T-cell (primary cell): ENCODE data around the gene ADARB2. TPM values are rescaled to one million over a fixed set of nuclear protein-coding genes. Genes with fewer than 3 reads are reported as not detected.

Source experiments
- ATAC-seq, 4 experiments: fragments of 200-7000 bp in 3 of 4; fragments of 150-1000 bp in 1 of 4; cut with Tn5 transposase; replicated peaks in 1 of 4; 1 replicate in 3 of 4; 2 replicates in 1 of 4; pipeline ENCODE4 v1.10.0; 2021; ENCODE audit warnings: moderate library complexity in 3 of 4, mild to moderate bottlenecking in 2 of 4, moderate number of reproducible peaks in 1 of 4
- CTCF ChIA-PET, 2 donors: fragments of 300-600 bp; sonication (Branson Sonifier 250); formaldehyde crosslinking; loops; one replicate each; lab custom pipeline; 2022; ENCODE audit warnings: antibody characterized with exemption in 2 of 2; lab: Charles Lee
- POLR2A ChIA-PET, 2 donors: fragments of 300-600 bp; sonication (Branson Sonifier 250); formaldehyde crosslinking; loops; one replicate each; lab custom pipeline; 2022; ENCODE audit warnings: antibody characterized with exemption in 2 of 2; lab: Charles Lee
- DNase-seq, 35 experiments: peaks; one replicate each; pipeline versions ENCODE4 v3.0.0 to v3.0.0-alpha.2; 2013 to 2023
- H3K27ac ChIP-seq: one replicate; pipeline ENCODE4 v1.5.1; 2013; ENCODE audit warnings: low read length
- H3K27me3 ChIP-seq, 2 experiments: replicated peaks in 1 of 2; 1 replicate in 1 of 2; 2 replicates in 1 of 2; pipeline versions ENCODE4 v1.6.1 to v1.7.0; 2013; ENCODE audit warnings: low read length in 1 of 2, mixed read lengths in 1 of 2; ENCODE audit not compliant: control insufficient read depth in 2 of 2, insufficient read depth in 2 of 2; ENCODE audit errors: extremely low read depth in 1 of 2
- H3K36me3 ChIP-seq, 2 donors: 1 replicate in 1 of 2; 2 replicates in 1 of 2; pipeline versions ENCODE4 v1.6.1 to v1.7.0; 2013; ENCODE audit warnings: low read length in 1 of 2; ENCODE audit not compliant: control insufficient read depth in 2 of 2, insufficient read depth in 1 of 2; ENCODE audit errors: extremely low read depth in 1 of 2
- H3K4me1 ChIP-seq, 2 experiments: 1 replicate in 1 of 2; 2 replicates in 1 of 2; pipeline versions ENCODE4 v1.6.1 to v1.7.0; 2013; ENCODE audit warnings: low read length in 2 of 2, mixed read lengths in 1 of 2; ENCODE audit not compliant: insufficient read depth in 2 of 2, control insufficient read depth in 1 of 2; ENCODE audit errors: extremely low read depth in 1 of 2
- H3K4me3 ChIP-seq, 2 donors: 1 replicate in 1 of 2; 2 replicates in 1 of 2; pipeline versions ENCODE4 v1.5.1 to v1.7.0; 2013; ENCODE audit warnings: mild to moderate bottlenecking in 2 of 2, low read length in 1 of 2, moderate library complexity in 1 of 2; ENCODE audit not compliant: control insufficient read depth in 1 of 2; ENCODE audit errors: extremely low read depth in 1 of 2
- H3K9me3 ChIP-seq: 2 replicates; pipeline ENCODE4 v1.7.0; 2013
- H3K27ac Mint-ChIP-seq, 2 donors: one replicate each; pipeline ENCODE4 v1.8.0; 2020 to 2021; ENCODE audit warnings: mild to moderate bottlenecking in 2 of 2, mixed read lengths in 2 of 2
- H3K27me3 Mint-ChIP-seq, 2 donors: one replicate each; pipeline ENCODE4 v1.8.0; 2021 to 2022; ENCODE audit warnings: mixed read lengths in 2 of 2
- H3K36me3 Mint-ChIP-seq: one replicate; pipeline ENCODE4 v1.8.0; 2021; ENCODE audit warnings: mixed read lengths
- H3K4me1 Mint-ChIP-seq, 3 donors: one replicate each; pipeline ENCODE4 v1.8.0; 2020 to 2022; ENCODE audit warnings: mixed read lengths in 3 of 3, mild to moderate bottlenecking in 1 of 3
- H3K4me3 Mint-ChIP-seq, 3 donors: one replicate each; pipeline ENCODE4 v1.8.0; 2020 to 2022; ENCODE audit warnings: mild to moderate bottlenecking in 3 of 3, mixed read lengths in 3 of 3, moderate library complexity in 3 of 3
- H3K9me3 Mint-ChIP-seq, 3 donors: one replicate each; pipeline ENCODE4 v1.8.0; 2020 to 2022; ENCODE audit warnings: mixed read lengths in 3 of 3
- WGBS: methylation state at CpG from one replicate; pipeline ENCODE4 v1.1.5; 2013; ENCODE audit warnings: missing lambda C conversion rate; ENCODE audit not compliant: insufficient coverage; 5-methylcytosine and 5-hydroxymethylcytosine counted together
- total RNA-seq, 35 experiments: library from RNA in 6 of 35; stranded (reverse) in 6 of 35; fragments of 120-200 nt in 1 of 35; gene quantifications; one replicate each; pipeline versions ENCODE4 v1.2.1 to v1.2.4 and lab custom pipeline; 2013 to 2026

The ADARB2 gene
- total RNA-seq, 5 donors from 2014 or later (not counting 1 experiment from before 2014, with no cell fraction given): 0.07 to 4.0 (median 0.41) TPM

GRCh38 chr10:1582739-1583138 lies 154.6 kb downstream of the ADARB2 start:
- Mint-ChIP-seq H3K4me1 (no peaks in the 10 kb centered on the region), H3K4me3 (no peak overlapping the region), H3K9me3 (peaks cover 0 to 6% (median 4%) of the 10 kb centered on the region in 3 donors), H3K27me3 (peaks cover 0 to 6% of the 10 kb centered on the region in 2 donors), H3K36me3 (no peaks in the 10 kb centered on the region), H3K27ac (no peak overlapping the region)
- no peaks in the 10 kb centered on the region for H3K4me1 ChIP-seq
- POLR2A ChIA-PET: no interaction called here
- WGBS: 44% methylated on average over 2 of the region's 4 CpGs
- H3K27ac ChIP-seq: no peak overlapping the region
- H3K9me3 ChIP-seq: no peaks in the 10 kb centered on the region
- H3K36me3 ChIP-seq: no peaks in the 10 kb centered on the region
- H3K27me3 ChIP-seq: peaks cover 0 to 15% of the 10 kb centered on the region in 2 experiments
- no peak for ATAC-seq
- CTCF ChIA-PET: interaction anchor here in 1 of 2 donors (0.6 kb wide), 1 partner anchor 18 kb away, joined by 4 read pairs; no protein-coding TSS in a partner anchor
- no peak for DNase-seq
- no peak overlapping the region for H3K4me3 ChIP-seq

- Mint-ChIP-seq H3K4me3 (no peak overlapping the region), H3K27ac (no peak overlapping the region), H3K4me1 (no peaks in the 10 kb centered on the region), H3K9me3 (peaks cover 0 to 2% (median 0%) of the 10 kb centered on the region in 3 donors), H3K36me3 (no peaks in the 10 kb centered on the region), H3K27me3 (peaks cover 0 to 5% of the 10 kb centered on the region in 2 donors)
- WGBS: 70% methylated on average over 9 of the region's 11 CpGs
- Histone ChIP-seq H3K9me3 (no peaks in the 10 kb centered on the region), H3K27ac (no peak overlapping the region), H3K27me3 (peaks cover 0 to 15% of the 10 kb centered on the region in 2 experiments), H3K4me3 (no peak overlapping the region), H3K36me3 (no peaks in the 10 kb centered on the region), H3K4me1 (no peaks in the 10 kb centered on the region)
- DNase-seq: no peak
- CTCF ChIA-PET: no interaction called here
- no peak for ATAC-seq
- POLR2A ChIA-PET: no interaction called here
Observed at GRCh38 chr10:1581189-1581588, 156.1 kb downstream of the ADARB2 start.

GRCh38 chr10:1579671-1580070 lies 157.7 kb downstream of the ADARB2 start:
- Histone ChIP-seq H3K27me3 (peaks cover 0 to 23% of the 10 kb centered on the region in 2 experiments), H3K27ac (no peak overlapping the region), H3K36me3 (no peaks in the 10 kb centered on the region), H3K4me1 (no peaks in the 10 kb centered on the region), H3K9me3 (no peaks in the 10 kb centered on the region), H3K4me3 (no peak overlapping the region)
- Mint-ChIP-seq H3K27me3 (peaks cover 4 to 9% of the 10 kb centered on the region in 2 donors), H3K36me3 (no peaks in the 10 kb centered on the region), H3K27ac (no peak overlapping the region), H3K9me3 (peaks cover 0 to 2% (median 0%) of the 10 kb centered on the region in 3 donors), H3K4me1 (no peaks in the 10 kb centered on the region), H3K4me3 (no peak overlapping the region)
- ChIA-PET CTCF (no interaction called here), POLR2A (no interaction called here)
- 26% methylated on average over 5 of the region's 9 CpGs for WGBS
- DNase-seq (no peak), ATAC-seq (no peak)

- CTCF ChIA-PET: no interaction called here
- H3K4me1 Mint-ChIP-seq: no peaks in the 10 kb centered on the region
- ATAC-seq (no peak), DNase-seq (no peak)
- peaks cover 7 to 10% of the 10 kb centered on the region in 2 donors for H3K27me3 Mint-ChIP-seq
- no peak overlapping the region for H3K27ac Mint-ChIP-seq
- POLR2A ChIA-PET: no interaction called here
- no peaks in the 10 kb centered on the region for H3K9me3 ChIP-seq
- H3K4me1 ChIP-seq: no peaks in the 10 kb centered on the region
- no peak overlapping the region for H3K4me3 ChIP-seq
- no peaks in the 10 kb centered on the region for H3K36me3 Mint-ChIP-seq
- H3K9me3 Mint-ChIP-seq: peaks cover 0 to 1% (median 0%) of the 10 kb centered on the region in 3 donors
- H3K27ac ChIP-seq: no peak overlapping the region
- H3K4me3 Mint-ChIP-seq: no peak overlapping the region
- 87% methylated on average over 4 of the region's 7 CpGs for WGBS
- peaks cover 0 to 27% of the 10 kb centered on the region in 2 experiments for H3K27me3 ChIP-seq
- no peaks in the 10 kb centered on the region for H3K36me3 ChIP-seq
Observed at GRCh38 chr10:1579141-1579491, 158.2 kb downstream of the ADARB2 start.

- Histone ChIP-seq H3K27me3 (peaks cover 0 to 28% of the 10 kb centered on the region in 2 experiments), H3K36me3 (no peaks in the 10 kb centered on the region), H3K9me3 (no peaks in the 10 kb centered on the region), H3K4me1 (no peaks in the 10 kb centered on the region), H3K27ac (no peak overlapping the region), H3K4me3 (no peak overlapping the region)
- no peaks in the 10 kb centered on the region for H3K4me1 Mint-ChIP-seq
- no peak overlapping the region for H3K4me3 Mint-ChIP-seq
- H3K27ac Mint-ChIP-seq: no peak overlapping the region
- peaks cover 9 to 11% of the 10 kb centered on the region in 2 donors for H3K27me3 Mint-ChIP-seq
- ChIA-PET POLR2A (no interaction called here), CTCF (no interaction called here)
- ATAC-seq (no peak), DNase-seq (no peak)
- no peaks in the 10 kb centered on the region for H3K9me3 Mint-ChIP-seq
- H3K36me3 Mint-ChIP-seq: no peaks in the 10 kb centered on the region
- WGBS: 86% methylated on average over 14 of the region's 19 CpGs
Observed at GRCh38 chr10:1578392-1579140, 158.8 kb downstream of the ADARB2 start.

- no peak overlapping the region for H3K4me3 Mint-ChIP-seq
Observed at GRCh38 chr10:1577945-1578344, 159.4 kb downstream of the ADARB2 start.

More at GRCh38 chr10:1577945-1578344, 159.4 kb downstream of the ADARB2 start:
- ChIA-PET POLR2A (no interaction called here), CTCF (no interaction called here)
- H3K4me3 ChIP-seq: no peak overlapping the region
- H3K27ac ChIP-seq: no peak overlapping the region
- ATAC-seq: no peak
- H3K36me3 Mint-ChIP-seq: no peaks in the 10 kb centered on the region
- no peaks in the 10 kb centered on the region for H3K36me3 ChIP-seq
- no peak for DNase-seq
- H3K4me1 ChIP-seq: no peaks in the 10 kb centered on the region
- H3K9me3 ChIP-seq: no peaks in the 10 kb centered on the region
- no peaks in the 10 kb centered on the region for H3K9me3 Mint-ChIP-seq
- H3K27me3 Mint-ChIP-seq: peaks cover 9 to 11% of the 10 kb centered on the region in 2 donors
- no peaks in the 10 kb centered on the region for H3K4me1 Mint-ChIP-seq
- WGBS: 100% methylated on average over 2 of the region's 8 CpGs
- H3K27me3 ChIP-seq: peaks cover 0 to 33% of the 10 kb centered on the region in 2 experiments
- no peak overlapping the region for H3K27ac Mint-ChIP-seq
